Panc1 (cell line): ENCODE measurements around the gene CYSRT1. TPM values are rescaled to one million over a fixed set of nuclear protein-coding genes. Genes with fewer than 3 reads are reported as not detected.

ENCODE experiments used
- ATAC-seq: fragments of 200-7000 bp; cut with Tn5 transposase; 2 replicates; pipeline ENCODE4 v1.9.1; 2020; ENCODE audit warnings: mild to moderate bottlenecking, moderate library complexity
- BruUV-seq: library from RNA; stranded (reverse); fragments of 400-500 nt; replicated peaks from 2 replicates; lab custom pipeline; 2021; lab: Mats Ljungman, UMichigan
- CTCF ChIA-PET: fragments of 300-600 bp; sonication (Branson Sonifier 250); formaldehyde crosslinking; loops from one replicate; lab custom pipeline; 2022; ENCODE audit warnings: antibody characterized with exemption; lab: Charles Lee
- POLR2A ChIA-PET: fragments of 300-600 bp; sonication (Branson Sonifier 250); formaldehyde crosslinking; loops from one replicate; lab custom pipeline; 2022; ENCODE audit warnings: antibody characterized with exemption; lab: Charles Lee
- DNase-seq: peaks from one replicate; pipeline ENCODE4 v3.0.0-alpha.2; 2010; ENCODE audit warnings: low read depth, low spot score
- H3K27ac ChIP-seq: 2 replicates; pipeline ENCODE4 v1.5.1; 2011; ENCODE audit warnings: mild to moderate bottlenecking, low read length, inconsistent platforms
- H3K27me3 ChIP-seq: fragments of 200-500 bp; sonication (Bioruptor generic); 2 replicates; pipeline ENCODE4 v1.6.0; 2014; ENCODE audit warnings: low read length, inconsistent platforms; ENCODE audit not compliant: control insufficient read depth, insufficient read depth
- H3K36me3 ChIP-seq: fragments of 200-500 bp; sonication (Bioruptor generic); 2 replicates; pipeline ENCODE4 v1.5.1; 2014; ENCODE audit warnings: inconsistent platforms, mild to moderate bottlenecking, low read length, moderate library complexity; ENCODE audit not compliant: control insufficient read depth, insufficient read depth
- H3K4me1 ChIP-seq: 2 replicates; pipeline ENCODE4 v1.5.1; 2011; ENCODE audit warnings: inconsistent platforms, mild to moderate bottlenecking, low read length, moderate library complexity; ENCODE audit not compliant: control insufficient read depth, insufficient read depth
- H3K4me3 ChIP-seq, 2 experiments: 2 replicates each; pipeline ENCODE4 v1.5.1; 2011 to 2012; ENCODE audit warnings: low read depth in 2 of 2, low read length in 2 of 2, mild to moderate bottlenecking in 2 of 2, inconsistent platforms in 1 of 2, moderate library complexity in 1 of 2
- H3K9me3 ChIP-seq: fragments of 200-500 bp; sonication (Bioruptor generic); 2 replicates; pipeline ENCODE4 v1.5.1; 2014; ENCODE audit warnings: low read depth, mild to moderate bottlenecking, inconsistent platforms, low read length, moderate library complexity; ENCODE audit not compliant: control insufficient read depth, insufficient read depth
- POLR2AphosphoS5 ChIP-seq: IDR thresholded peaks from 2 replicates; pipeline ENCODE4 v1.6.1; 2012; ENCODE audit warnings: mild to moderate bottlenecking, low read depth, low read length, moderate library complexity
- SIN3A ChIP-seq: IDR thresholded peaks from 2 replicates; pipeline ENCODE4 v1.6.1; 2012; ENCODE audit warnings: low read depth, mild to moderate bottlenecking, low read length, moderate library complexity, borderline replicate concordance; ENCODE audit not compliant: insufficient read depth
- TCF7L2 ChIP-seq: IDR thresholded peaks from 2 replicates; pipeline ENCODE4 v1.6.1; 2011; ENCODE audit warnings: mild to moderate bottlenecking, low read depth, low read length, inconsistent platforms
- in situ Hi-C: cut with HindIII; loops from 2 replicates; pipeline ENCODE4 v1.10.0; 2016; ENCODE audit warnings: low sequenced_read_pairs, low pct_unique_long_range_greater_than_20kb
- intact Hi-C: fragments of 100-400 bp; cut with micrococcal nuclease; formaldehyde crosslinking; loops from one replicate; pipeline ENCODE4 v1.10.0; 2022; ENCODE audit not compliant: unreplicated experiment
- total RNA-seq: library from RNA; stranded (reverse); gene quantifications from one replicate; pipeline ENCODE4 v1.2.1, GENCODE V29; 2021; ENCODE audit not compliant: unreplicated experiment
- TF ChIP-seq, protein P1 (sequence below), 2 experiments: IDR thresholded peaks; 2 replicates each; pipeline ENCODE4 v1.6.1; 2011 to 2012; ENCODE audit warnings: low read depth in 2 of 2, control low read depth in 1 of 2, low read length in 1 of 2, mild to moderate bottlenecking in 1 of 2, moderate library complexity in 1 of 2; ENCODE audit not compliant: insufficient read depth in 1 of 2
- TF ChIP-seq, protein P2 (sequence below): fragments of 450-650 bp; IDR thresholded peaks from 2 replicates; pipeline ENCODE4 v1.5.1; 2017; ENCODE audit warnings: mild to moderate bottlenecking

Gene CYSRT1
- total RNA-seq, 1 experiment from 2014 or later = 0.67 TPM

DNA sequence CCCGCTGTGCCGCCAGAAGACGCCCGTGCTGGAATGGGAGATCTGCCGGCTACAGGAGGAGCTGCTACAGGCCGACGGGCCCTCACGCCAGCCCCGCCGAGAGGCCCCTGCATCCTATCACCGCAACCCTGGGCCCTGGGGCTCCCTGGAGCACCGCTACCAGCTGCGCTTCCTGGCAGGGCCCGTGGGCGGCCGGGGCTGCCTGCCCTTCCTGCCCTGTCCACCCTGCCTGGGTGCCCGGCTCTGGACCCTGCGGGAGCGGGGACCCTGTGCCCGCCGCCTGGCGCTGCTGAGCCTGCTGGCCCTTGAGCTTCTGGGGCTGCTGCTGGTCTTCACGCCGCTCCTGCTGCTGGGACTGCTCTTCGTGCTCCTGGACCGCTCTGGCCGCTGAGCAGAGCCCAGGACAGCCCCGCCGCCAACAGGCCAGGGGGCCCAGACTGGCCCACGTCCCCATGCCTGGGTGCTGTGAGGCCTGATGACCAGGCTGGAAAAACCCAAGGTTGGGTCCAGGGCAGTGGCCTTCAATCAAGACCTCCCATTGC is 6.7 kb upstream of the CYSRT1 start:
- intact Hi-C loops = no loop called here
- POLR2A ChIA-PET = no interaction called here
- H3K9me3 ChIP-seq = no peaks in the 10 kb centered on the region
- peaks cover 26% of the 10 kb centered on the region for H3K4me1 ChIP-seq
- CTCF ChIA-PET = interaction anchor here (1.5 kb wide), 1 partner anchor 14 kb away, joined by 12 read pairs; no protein-coding TSS in a partner anchor
- peak overlapping the region; percentile 33 to 48 for H3K4me3 ChIP-seq
- H3K27me3 ChIP-seq = no peaks in the 10 kb centered on the region
- H3K36me3 ChIP-seq = no peaks in the 10 kb centered on the region
- BruUV-seq = no TSS peak
- peak overlapping the region; percentile 86 for H3K27ac ChIP-seq
- peak; percentile 4 for ATAC-seq
- in situ Hi-C loops = no loop called here
- no peak for TF ChIP-seq TCF7L2
- TF ChIP-seq POLR2AphosphoS5 = no peak
- no peak for TF ChIP-seq SIN3A
- TF ChIP-seq, protein P1, sequence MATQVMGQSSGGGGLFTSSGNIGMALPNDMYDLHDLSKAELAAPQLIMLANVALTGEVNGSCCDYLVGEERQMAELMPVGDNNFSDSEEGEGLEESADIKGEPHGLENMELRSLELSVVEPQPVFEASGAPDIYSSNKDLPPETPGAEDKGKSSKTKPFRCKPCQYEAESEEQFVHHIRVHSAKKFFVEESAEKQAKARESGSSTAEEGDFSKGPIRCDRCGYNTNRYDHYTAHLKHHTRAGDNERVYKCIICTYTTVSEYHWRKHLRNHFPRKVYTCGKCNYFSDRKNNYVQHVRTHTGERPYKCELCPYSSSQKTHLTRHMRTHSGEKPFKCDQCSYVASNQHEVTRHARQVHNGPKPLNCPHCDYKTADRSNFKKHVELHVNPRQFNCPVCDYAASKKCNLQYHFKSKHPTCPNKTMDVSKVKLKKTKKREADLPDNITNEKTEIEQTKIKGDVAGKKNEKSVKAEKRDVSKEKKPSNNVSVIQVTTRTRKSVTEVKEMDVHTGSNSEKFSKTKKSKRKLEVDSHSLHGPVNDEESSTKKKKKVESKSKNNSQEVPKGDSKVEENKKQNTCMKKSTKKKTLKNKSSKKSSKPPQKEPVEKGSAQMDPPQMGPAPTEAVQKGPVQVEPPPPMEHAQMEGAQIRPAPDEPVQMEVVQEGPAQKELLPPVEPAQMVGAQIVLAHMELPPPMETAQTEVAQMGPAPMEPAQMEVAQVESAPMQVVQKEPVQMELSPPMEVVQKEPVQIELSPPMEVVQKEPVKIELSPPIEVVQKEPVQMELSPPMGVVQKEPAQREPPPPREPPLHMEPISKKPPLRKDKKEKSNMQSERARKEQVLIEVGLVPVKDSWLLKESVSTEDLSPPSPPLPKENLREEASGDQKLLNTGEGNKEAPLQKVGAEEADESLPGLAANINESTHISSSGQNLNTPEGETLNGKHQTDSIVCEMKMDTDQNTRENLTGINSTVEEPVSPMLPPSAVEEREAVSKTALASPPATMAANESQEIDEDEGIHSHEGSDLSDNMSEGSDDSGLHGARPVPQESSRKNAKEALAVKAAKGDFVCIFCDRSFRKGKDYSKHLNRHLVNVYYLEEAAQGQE (IDR thresholded peaks at IDR 0.05; ENCODE audit: insufficient read depth in 1 of 2, low read depth in 2 of 2, low read length in 1 of 2) = no peak
- TF ChIP-seq, protein P2, sequence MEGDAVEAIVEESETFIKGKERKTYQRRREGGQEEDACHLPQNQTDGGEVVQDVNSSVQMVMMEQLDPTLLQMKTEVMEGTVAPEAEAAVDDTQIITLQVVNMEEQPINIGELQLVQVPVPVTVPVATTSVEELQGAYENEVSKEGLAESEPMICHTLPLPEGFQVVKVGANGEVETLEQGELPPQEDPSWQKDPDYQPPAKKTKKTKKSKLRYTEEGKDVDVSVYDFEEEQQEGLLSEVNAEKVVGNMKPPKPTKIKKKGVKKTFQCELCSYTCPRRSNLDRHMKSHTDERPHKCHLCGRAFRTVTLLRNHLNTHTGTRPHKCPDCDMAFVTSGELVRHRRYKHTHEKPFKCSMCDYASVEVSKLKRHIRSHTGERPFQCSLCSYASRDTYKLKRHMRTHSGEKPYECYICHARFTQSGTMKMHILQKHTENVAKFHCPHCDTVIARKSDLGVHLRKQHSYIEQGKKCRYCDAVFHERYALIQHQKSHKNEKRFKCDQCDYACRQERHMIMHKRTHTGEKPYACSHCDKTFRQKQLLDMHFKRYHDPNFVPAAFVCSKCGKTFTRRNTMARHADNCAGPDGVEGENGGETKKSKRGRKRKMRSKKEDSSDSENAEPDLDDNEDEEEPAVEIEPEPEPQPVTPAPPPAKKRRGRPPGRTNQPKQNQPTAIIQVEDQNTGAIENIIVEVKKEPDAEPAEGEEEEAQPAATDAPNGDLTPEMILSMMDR = no peak
- DNase-seq = no peak

DNA sequence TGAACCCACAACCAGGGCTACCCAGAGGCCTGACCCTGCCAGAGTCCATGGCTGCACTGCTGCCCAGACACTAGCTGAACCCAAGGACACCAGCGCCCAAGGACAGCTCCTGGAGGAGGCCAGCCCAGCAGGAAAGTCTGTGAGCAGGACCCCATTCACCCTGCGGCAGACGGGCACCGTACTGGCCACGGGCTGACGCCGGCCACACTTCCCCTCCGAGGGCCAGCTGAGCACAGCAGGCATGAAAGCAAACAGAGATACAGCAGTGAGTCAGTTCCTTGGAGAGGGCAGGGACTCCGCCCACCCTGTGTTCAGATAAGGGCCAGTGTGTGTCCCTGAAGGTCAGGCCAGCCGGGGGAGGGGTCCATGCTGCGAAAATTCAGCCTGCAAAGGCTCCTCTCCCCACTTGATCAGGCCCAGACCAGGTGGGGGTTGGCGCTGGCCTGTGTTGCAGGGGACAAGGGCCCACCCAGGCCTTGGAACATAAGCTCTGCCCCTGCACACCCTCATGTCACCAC is 6.2 kb upstream of the CYSRT1 start:
- no peaks in the 10 kb centered on the region for H3K27me3 ChIP-seq
- peaks cover 2% of the 10 kb centered on the region; the same call in 1 of the 2 replicates for H3K36me3 ChIP-seq
- peak overlapping the region; percentile 33 to 48; a peak in 2 of 4 replicates for H3K4me3 ChIP-seq
- H3K9me3 ChIP-seq = no peaks in the 10 kb centered on the region
- intact Hi-C loops (no loop called here), in situ Hi-C loops (no loop called here)
- TF ChIP-seq, protein P2 = no peak
- TF ChIP-seq POLR2AphosphoS5 = peak; percentile 37; the same call in 1 of the 2 replicates
- no peak for TF ChIP-seq SIN3A
- peak; percentile 48; the same call in 1 of the 2 replicates for TF ChIP-seq TCF7L2
- TF ChIP-seq, protein P1 (IDR thresholded peaks at IDR 0.05; ENCODE audit: insufficient read depth in 1 of 2, low read depth in 2 of 2, low read length in 1 of 2) = no peak
- BruUV-seq = no TSS peak
- H3K4me1 ChIP-seq = peaks cover 26% of the 10 kb centered on the region
- H3K27ac ChIP-seq = peak overlapping the region; percentile 86
- CTCF ChIA-PET = interaction anchor here (1.5 kb wide), 1 partner anchor 15 kb away, joined by 12 read pairs; no protein-coding TSS in a partner anchor
- DNase-seq (no peak), ATAC-seq (peak; percentile 42)
- POLR2A ChIA-PET = no interaction called here
